HepG2 (cell line): ENCODE results near the gene NUDT21. TPM values are rescaled to one million over a fixed set of nuclear protein-coding genes. Genes with fewer than 3 reads are reported as not detected.
A peak's percentile ranks its signal among the peaks of the same experiment; 100 is the strongest.

Experiments used
- ARNT2 ChIP-seq: sonication (generic); formaldehyde crosslinking; IDR thresholded peaks from 2 replicates; pipeline ENCODE4 v1.8.0; 2022; ENCODE audit warnings: mild to moderate bottlenecking, low read depth, missing genetic modification reagents, moderate library complexity
- ATF7 ChIP-seq, 2 experiments: fragments of 450-650 bp in 1 of 2; sonication (generic) in 1 of 2; formaldehyde crosslinking in 1 of 2; IDR thresholded peaks; 2 replicates each; pipeline versions ENCODE4 v1.4.0 to v1.6.1; 2016 to 2020; ENCODE audit warnings: antibody characterized with exemption in 1 of 2, mild to moderate bottlenecking in 1 of 2, missing genetic modification reagents in 1 of 2
- HIC2 ChIP-seq: sonication (generic); formaldehyde crosslinking; IDR thresholded peaks from 2 replicates; pipeline ENCODE4 v1.9.0; 2022; ENCODE audit warnings: low read depth, missing genetic modification reagents
- POLR2A ChIP-seq, 2 experiments: IDR thresholded peaks; 2 replicates each; pipeline ENCODE4 v1.6.1; 2011; ENCODE audit warnings: low read depth in 2 of 2, low read length in 2 of 2, mild to moderate bottlenecking in 1 of 2, moderate library complexity in 1 of 2; ENCODE audit not compliant: insufficient read depth in 1 of 2
- RBM39 ChIP-seq: fragments of 200-400 bp; formaldehyde crosslinking; IDR thresholded peaks from one replicate; pipeline ENCODE4 v1.6.1; 2018; ENCODE audit warnings: antibody characterized with exemption, mild to moderate bottlenecking, low read depth, low read length; ENCODE audit not compliant: poor library complexity, severe bottlenecking
- SAFB2 ChIP-seq: sonication (generic); formaldehyde crosslinking; IDR thresholded peaks from 2 replicates; pipeline ENCODE4 v1.5.1; 2020; ENCODE audit warnings: missing genetic modification reagents, low read depth, mild to moderate bottlenecking, borderline replicate concordance
- SIN3A ChIP-seq: IDR thresholded peaks from 2 replicates; pipeline ENCODE4 v1.6.1; 2011; ENCODE audit warnings: low read depth, mild to moderate bottlenecking, control low read depth, low read length, borderline replicate concordance
- TCF12 ChIP-seq, 2 experiments: fragments of 450-650 bp in 1 of 2; sonication (generic) in 1 of 2; formaldehyde crosslinking in 1 of 2; IDR thresholded peaks; 2 replicates each; pipeline versions ENCODE4 v1.6.1 to v1.8.0; 2017 to 2022; ENCODE audit warnings: antibody characterized with exemption in 1 of 2, mild to moderate bottlenecking in 1 of 2, missing genetic modification reagents in 1 of 2, moderate library complexity in 1 of 2
- WIZ ChIP-seq: sonication (generic); formaldehyde crosslinking; IDR thresholded peaks from 2 replicates; pipeline ENCODE4 v1.5.1; 2020; ENCODE audit warnings: mild to moderate bottlenecking, missing genetic modification reagents
- XBP1 ChIP-seq: sonication (generic); formaldehyde crosslinking; IDR thresholded peaks from 2 replicates; pipeline ENCODE4 v1.5.0; 2020; ENCODE audit warnings: missing genetic modification reagents
- YEATS4 ChIP-seq: sonication (generic); formaldehyde crosslinking; IDR thresholded peaks from 2 replicates; pipeline ENCODE4 v1.4.0; 2020; ENCODE audit warnings: missing genetic modification reagents, borderline replicate concordance
- ZBTB46 ChIP-seq: sonication (generic); formaldehyde crosslinking; IDR thresholded peaks from 2 replicates; pipeline ENCODE4 v1.4.0; 2020; ENCODE audit warnings: mild to moderate bottlenecking, missing genetic modification reagents, borderline replicate concordance
- ZFYVE20 ChIP-seq: sonication (generic); formaldehyde crosslinking; IDR thresholded peaks from 2 replicates; pipeline ENCODE4 v1.8.0; 2023; ENCODE audit warnings: low read depth, mild to moderate bottlenecking, moderate library complexity, missing genetic modification reagents, borderline replicate concordance
- ZNF224 ChIP-seq: sonication (generic); formaldehyde crosslinking; IDR thresholded peaks from 2 replicates; pipeline ENCODE4 v1.5.0; 2020; ENCODE audit warnings: mild to moderate bottlenecking, missing genetic modification reagents
- ZNF510 ChIP-seq: sonication (generic); formaldehyde crosslinking; IDR thresholded peaks from 2 replicates; pipeline ENCODE4 v1.4.0; 2020; ENCODE audit warnings: low read depth, mild to moderate bottlenecking, missing genetic modification reagents
- ZNF607 ChIP-seq: sonication (generic); formaldehyde crosslinking; IDR thresholded peaks from 2 replicates; pipeline ENCODE4 v1.5.1; 2020; ENCODE audit warnings: missing genetic modification reagents, mild to moderate bottlenecking, borderline replicate concordance
- ZNF841 ChIP-seq: sonication (generic); formaldehyde crosslinking; IDR thresholded peaks from 2 replicates; pipeline ENCODE4 v1.8.1; 2023; ENCODE audit warnings: missing genetic modification reagents, borderline replicate concordance
- ZSCAN12 ChIP-seq: sonication (generic); formaldehyde crosslinking; IDR thresholded peaks from 2 replicates; pipeline ENCODE4 v1.9.0; 2021; ENCODE audit warnings: mild to moderate bottlenecking, missing genetic modification reagents
- polyA plus RNA-seq, 8 experiments: library from polyadenylated mRNA; depleted of rRNA in 3 of 8; stranded (reverse) in 7 of 8; unstranded in 1 of 8; fragments of >200 nt; fragmentation: Illumina TruSeq in 4 of 8; extraction: Trizol in 4 of 8; gene quantifications; 2 replicates each; pipeline versions ENCODE4 v1.2.1 to v1.2.3, GENCODE V29; 2011 to 2016; ENCODE audit warnings: low read depth in 4 of 8, missing spikeins in 1 of 8, mixed read lengths in 1 of 8; ENCODE audit not compliant: insufficient read depth in 1 of 8
- total RNA-seq, 5 experiments: library from RNA; depleted of rRNA; stranded (reverse); fragments of >200 nt; fragmentation: Illumina TruSeq; extraction: Trizol; gene quantifications; 2 replicates each; pipeline ENCODE4 v1.2.3, GENCODE V29; 2016; ENCODE audit warnings: low read depth in 1 of 5
- TF ChIP-seq, protein P1 (sequence below): sonication (generic); formaldehyde crosslinking; IDR thresholded peaks from 2 replicates; pipeline ENCODE4 v1.4.0; 2020; ENCODE audit warnings: missing genetic modification reagents, low read depth, mild to moderate bottlenecking, borderline replicate concordance
- TF ChIP-seq, protein P2 (sequence below): IDR thresholded peaks from 2 replicates; pipeline ENCODE4 v1.6.1; 2016; ENCODE audit warnings: low read depth

NUDT21 gene
- total and polyA plus RNA-seq, 2 of the 13 experiments (the other 11 are each of a cell fraction or from before 2014, with no cell fraction given), result 177 to 210 TPM

DNA sequence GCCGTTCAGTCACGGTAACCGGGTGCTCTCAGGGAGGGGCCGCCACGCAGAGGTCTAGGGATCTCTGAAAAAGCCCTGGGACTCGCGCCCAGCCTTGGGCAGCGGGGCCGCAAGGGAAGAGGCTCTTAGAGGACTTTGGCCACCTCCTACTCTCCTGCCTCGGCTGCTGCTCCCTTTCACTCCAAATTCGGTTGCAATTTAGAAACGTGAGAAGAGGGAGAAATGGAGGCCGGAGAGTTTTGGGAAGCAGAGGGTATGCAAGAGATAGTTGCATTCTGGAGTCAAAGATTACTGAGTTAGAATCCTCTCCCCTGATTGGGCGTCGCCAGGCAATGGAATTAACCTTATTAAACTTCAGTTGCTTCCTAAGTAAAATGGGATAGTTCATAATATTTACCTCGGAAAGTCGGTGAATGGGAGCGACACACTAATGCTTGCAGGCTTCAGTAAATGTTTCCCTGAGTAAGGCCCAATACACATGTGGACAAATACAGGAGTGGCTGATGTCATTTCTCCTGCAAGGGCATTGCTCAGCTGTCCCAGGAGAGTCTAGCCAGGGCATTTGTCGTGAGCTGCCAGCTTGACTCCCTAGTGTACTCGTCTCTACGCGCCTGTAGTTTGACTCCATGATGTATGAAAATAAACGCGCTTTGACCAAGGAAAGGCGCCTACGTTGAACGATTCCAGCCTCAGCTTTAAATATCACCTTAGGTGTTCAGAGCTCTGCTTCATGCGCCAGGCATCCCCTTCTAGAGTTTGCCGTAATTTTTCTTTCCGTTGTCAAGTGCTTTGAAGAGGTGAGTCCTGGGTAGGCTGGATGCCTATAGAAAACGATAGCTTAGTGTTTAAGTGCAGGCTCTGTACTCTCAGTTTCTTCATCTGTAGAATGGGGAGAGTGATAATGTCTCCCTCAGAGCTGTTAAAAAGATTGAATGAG, 889 bp upstream of the NUDT21 start (continued):
- TF ChIP-seq RBM39 (no peak), ZFYVE20 (no peak), SIN3A (peak; percentile 75; the same call in 1 of the 2 replicates), ZBTB46 (CRISPR knock-in tag) (no peak), ZNF841 (no peak), POLR2A (IDR thresholded peaks at IDR 0.05; ENCODE audit: insufficient read depth in 1 of 2, low read depth in 2 of 2, low read length in 2 of 2) (peak in 1 of 2 experiments; percentile 68; a peak in 2 of 4 replicates), SAFB2 (CRISPR knock-in tag) (no peak), ATF7 (IDR thresholded peaks at IDR 0.05) (no peak), ATF7 (CRISPR knock-in tag; IDR thresholded peaks at IDR 0.05) (no peak), YEATS4 (CRISPR knock-in tag) (peak; percentile 67; the same call in 1 of the 2 replicates), ZSCAN12 (CRISPR knock-in tag) (no peak), ARNT2 (CRISPR knock-in tag) (no peak), WIZ (CRISPR knock-in tag) (no peak), HIC2 (0 out of 2 replicates have a peak, but pooled peaks have one; percentile 2), XBP1 (no peak), ZNF607 (CRISPR knock-in tag) (peak; percentile 13; the same call in 1 of the 2 replicates), ZNF510 (CRISPR knock-in tag) (no peak), ZNF224 (CRISPR knock-in tag) (no peak), TCF12 (IDR thresholded peaks at IDR 0.05) (no peak), TCF12 (CRISPR knock-in tag; IDR thresholded peaks at IDR 0.05) (no peak)
- TF ChIP-seq, protein P1, sequence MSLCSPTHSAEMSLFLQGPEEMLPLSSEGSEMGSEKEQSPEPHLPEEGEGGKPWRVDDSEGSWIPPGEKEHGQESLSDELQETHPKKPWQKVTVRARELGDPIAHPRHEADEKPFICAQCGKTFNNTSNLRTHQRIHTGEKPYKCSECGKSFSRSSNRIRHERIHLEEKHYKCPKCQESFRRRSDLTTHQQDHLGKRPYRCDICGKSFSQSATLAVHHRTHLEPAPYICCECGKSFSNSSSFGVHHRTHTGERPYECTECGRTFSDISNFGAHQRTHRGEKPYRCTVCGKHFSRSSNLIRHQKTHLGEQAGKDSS (CRISPR knock-in tag), result no peak
- TF ChIP-seq, protein P2, sequence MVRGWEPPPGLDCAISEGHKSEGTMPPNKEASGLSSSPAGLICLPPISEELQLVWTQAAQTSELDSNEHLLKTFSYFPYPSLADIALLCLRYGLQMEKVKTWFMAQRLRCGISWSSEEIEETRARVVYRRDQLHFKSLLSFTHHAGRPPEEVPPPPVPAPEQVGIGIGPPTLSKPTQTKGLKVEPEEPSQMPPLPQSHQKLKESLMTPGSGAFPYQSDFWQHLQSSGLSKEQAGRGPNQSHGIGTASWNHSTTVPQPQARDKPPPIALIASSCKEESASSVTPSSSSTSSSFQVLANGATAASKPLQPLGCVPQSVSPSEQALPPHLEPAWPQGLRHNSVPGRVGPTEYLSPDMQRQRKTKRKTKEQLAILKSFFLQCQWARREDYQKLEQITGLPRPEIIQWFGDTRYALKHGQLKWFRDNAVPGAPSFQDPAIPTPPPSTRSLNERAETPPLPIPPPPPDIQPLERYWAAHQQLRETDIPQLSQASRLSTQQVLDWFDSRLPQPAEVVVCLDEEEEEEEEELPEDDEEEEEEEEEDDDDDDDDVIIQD, result no peak
